ENCODE measurements around the gene THAP10.

The THAP10 gene

DNA sequence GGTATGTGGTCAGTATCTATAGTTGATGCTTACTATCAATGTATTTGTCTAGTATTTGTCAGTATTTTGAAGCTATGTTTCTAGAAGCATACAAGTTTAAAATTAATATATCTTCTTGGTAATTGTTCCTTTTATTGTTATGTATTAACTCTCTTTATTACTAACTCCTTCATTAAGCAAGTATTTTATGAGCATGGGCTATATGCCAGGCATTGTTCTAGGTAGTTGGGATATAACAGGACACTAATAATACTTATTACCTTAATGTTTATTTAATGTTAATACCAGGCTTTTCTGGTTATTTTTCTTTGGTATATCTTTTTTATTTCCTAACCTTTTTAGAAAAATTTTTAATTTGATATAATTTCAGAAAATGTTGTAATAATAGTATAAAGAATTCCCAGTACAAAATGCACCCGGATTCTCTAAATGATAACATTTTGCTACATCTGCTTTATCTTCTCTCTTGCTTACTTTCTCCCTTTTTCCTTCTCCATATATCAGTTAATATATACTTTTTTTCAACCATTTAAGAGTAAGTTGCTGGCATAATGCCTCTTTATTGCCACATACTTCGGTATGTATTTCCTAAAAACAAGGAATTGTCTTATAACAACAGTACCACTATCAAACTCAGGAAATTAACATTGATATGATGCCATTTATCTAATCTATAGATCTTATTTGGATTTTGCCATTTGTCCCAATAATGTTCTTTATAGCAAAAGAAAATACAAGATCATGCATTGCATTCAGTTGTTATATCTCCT is 31.3 kb upstream of the THAP10 start:
- Histone ChIP-seq H3K36me3 (ENCODE audit: control insufficient read depth, low read length) (no peaks in the 10 kb centered on the region), H3K27ac (ENCODE audit: low read depth, low read length) (no peak overlapping the region), H3K27me3 (ENCODE audit: control insufficient read depth, low read length) (peaks cover 2% of the 10 kb centered on the region), H3K9me2 (replicated peaks; ENCODE audit: control insufficient read depth, low read length) (no peaks in the 10 kb centered on the region), H3K9me3 (ENCODE audit: control insufficient read depth, insufficient read depth, low read length) (no peaks in the 10 kb centered on the region), H3K4me3 (ENCODE audit: low read length) (no peak overlapping the region), H3K4me1 (ENCODE audit: control insufficient read depth, low read length) (no peaks in the 10 kb centered on the region), H3K79me2 (ENCODE audit: control insufficient read depth, low read length) (no peaks in the 10 kb centered on the region), H4K20me1 (ENCODE audit: control insufficient read depth, insufficient read depth, low read depth, low read length) (no peaks in the 10 kb centered on the region), H3K4me2 (ENCODE audit: low read length) (no peak overlapping the region), H3F3A (ENCODE audit: control insufficient read depth, insufficient read depth) (no peaks in the 10 kb centered on the region)
- TF ChIP-seq, protein P1, sequence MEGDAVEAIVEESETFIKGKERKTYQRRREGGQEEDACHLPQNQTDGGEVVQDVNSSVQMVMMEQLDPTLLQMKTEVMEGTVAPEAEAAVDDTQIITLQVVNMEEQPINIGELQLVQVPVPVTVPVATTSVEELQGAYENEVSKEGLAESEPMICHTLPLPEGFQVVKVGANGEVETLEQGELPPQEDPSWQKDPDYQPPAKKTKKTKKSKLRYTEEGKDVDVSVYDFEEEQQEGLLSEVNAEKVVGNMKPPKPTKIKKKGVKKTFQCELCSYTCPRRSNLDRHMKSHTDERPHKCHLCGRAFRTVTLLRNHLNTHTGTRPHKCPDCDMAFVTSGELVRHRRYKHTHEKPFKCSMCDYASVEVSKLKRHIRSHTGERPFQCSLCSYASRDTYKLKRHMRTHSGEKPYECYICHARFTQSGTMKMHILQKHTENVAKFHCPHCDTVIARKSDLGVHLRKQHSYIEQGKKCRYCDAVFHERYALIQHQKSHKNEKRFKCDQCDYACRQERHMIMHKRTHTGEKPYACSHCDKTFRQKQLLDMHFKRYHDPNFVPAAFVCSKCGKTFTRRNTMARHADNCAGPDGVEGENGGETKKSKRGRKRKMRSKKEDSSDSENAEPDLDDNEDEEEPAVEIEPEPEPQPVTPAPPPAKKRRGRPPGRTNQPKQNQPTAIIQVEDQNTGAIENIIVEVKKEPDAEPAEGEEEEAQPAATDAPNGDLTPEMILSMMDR (IDR thresholded peaks at IDR 0.05; ENCODE audit: low read depth, low read length, poor library complexity, severe bottlenecking), result no peak
- no peak for TF ChIP-seq EZH2phosphoT487 (IDR thresholded peaks at IDR 0.05; ENCODE audit: borderline replicate concordance, low read length)

DNA sequence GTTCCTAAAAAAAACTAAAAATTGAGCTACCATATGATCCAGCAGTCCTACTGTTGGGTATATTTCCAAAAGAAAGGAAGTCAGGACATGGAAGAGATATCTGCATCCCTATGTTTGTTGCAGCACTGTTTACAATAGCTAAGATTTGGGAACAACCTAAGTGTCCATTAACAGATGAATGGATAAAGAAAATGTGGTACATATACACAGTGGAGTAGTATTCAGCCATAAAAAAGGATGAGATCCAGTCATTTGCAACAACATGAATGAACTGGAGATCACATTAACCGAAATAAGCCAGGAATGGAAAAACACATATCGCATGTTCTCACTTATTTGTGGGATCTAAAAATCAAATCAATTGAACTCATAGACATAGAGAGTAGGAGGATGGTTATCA is 29.9 kb upstream of the THAP10 start:
- no peak overlapping the region for H3K4me2 ChIP-seq (ENCODE audit: low read length)

DNA sequence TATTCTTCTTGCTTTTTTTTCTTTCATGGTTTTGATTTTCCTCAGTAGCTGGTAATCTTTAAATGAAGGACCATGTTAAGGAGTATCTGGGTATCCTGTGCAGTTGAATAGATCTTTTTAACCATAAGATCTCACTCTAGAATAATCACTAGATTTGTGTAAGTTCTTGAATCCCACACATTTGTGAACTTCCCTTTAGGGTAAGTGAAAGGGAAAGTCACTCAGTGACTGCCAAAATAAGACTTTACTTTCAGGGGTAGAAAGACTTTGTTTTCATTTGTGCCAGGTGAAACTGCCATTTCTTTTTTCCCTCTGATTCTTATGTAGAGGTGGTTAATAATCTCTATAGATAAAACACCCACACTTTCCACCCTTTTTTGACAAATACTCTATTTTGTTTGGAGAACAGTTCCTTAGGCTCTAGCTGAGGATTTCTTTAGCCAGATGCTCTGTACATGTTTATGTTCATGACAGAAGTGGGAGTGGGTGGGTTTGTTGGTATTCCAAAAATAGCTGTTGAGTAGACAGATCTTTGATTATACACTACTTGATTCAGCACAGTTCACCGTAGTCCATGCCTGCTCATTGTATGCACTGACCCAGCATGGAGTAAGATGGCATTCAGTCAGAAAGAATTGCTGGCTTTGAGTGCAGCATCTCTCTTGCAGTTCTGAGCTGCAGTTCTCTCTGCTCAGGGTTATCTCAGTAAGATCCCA is 28.9 kb upstream of the THAP10 start:
- Histone ChIP-seq H3K36me3 (ENCODE audit: control insufficient read depth, low read length) (no peaks in the 10 kb centered on the region), H3K27me3 (ENCODE audit: control insufficient read depth, low read length) (peaks cover 2% of the 10 kb centered on the region), H3K79me2 (ENCODE audit: control insufficient read depth, low read length) (no peaks in the 10 kb centered on the region), H4K20me1 (ENCODE audit: control insufficient read depth, insufficient read depth, low read depth, low read length) (no peaks in the 10 kb centered on the region), H3K9me2 (replicated peaks; ENCODE audit: control insufficient read depth, low read length) (no peaks in the 10 kb centered on the region), H3K4me1 (ENCODE audit: control insufficient read depth, low read length) (no peaks in the 10 kb centered on the region), H3K9me3 (ENCODE audit: control insufficient read depth, insufficient read depth, low read length) (peaks cover 3% of the 10 kb centered on the region; the same call in 1 of the 2 replicates), H3K27ac (ENCODE audit: low read depth, low read length) (no peak overlapping the region), H3K4me2 (ENCODE audit: low read length) (no peak overlapping the region), H3F3A (ENCODE audit: control insufficient read depth, insufficient read depth) (no peaks in the 10 kb centered on the region), H3K4me3 (ENCODE audit: low read length) (no peak overlapping the region)
- no peak for TF ChIP-seq EZH2phosphoT487 (IDR thresholded peaks at IDR 0.05; ENCODE audit: borderline replicate concordance, low read length)
- TF ChIP-seq, protein P1 (IDR thresholded peaks at IDR 0.05; ENCODE audit: low read depth, low read length, poor library complexity, severe bottlenecking), result no peak

More for the DNA sequence above, 29.9 kb upstream of the THAP10 start:
- Histone ChIP-seq H3K27me3 (ENCODE audit: control insufficient read depth, low read length) (peaks cover 2% of the 10 kb centered on the region), H3K36me3 (ENCODE audit: control insufficient read depth, low read length) (no peaks in the 10 kb centered on the region), H3K4me3 (ENCODE audit: low read length) (no peak overlapping the region), H3K4me1 (ENCODE audit: control insufficient read depth, low read length) (no peaks in the 10 kb centered on the region), H4K20me1 (ENCODE audit: control insufficient read depth, insufficient read depth, low read depth, low read length) (no peaks in the 10 kb centered on the region), H3K27ac (ENCODE audit: low read depth, low read length) (no peak overlapping the region), H3K9me3 (ENCODE audit: control insufficient read depth, insufficient read depth, low read length) (peaks cover 3% of the 10 kb centered on the region; the same call in 1 of the 2 replicates), H3K9me2 (replicated peaks; ENCODE audit: control insufficient read depth, low read length) (no peaks in the 10 kb centered on the region), H3K79me2 (ENCODE audit: control insufficient read depth, low read length) (no peaks in the 10 kb centered on the region), H3F3A (ENCODE audit: control insufficient read depth, insufficient read depth) (no peaks in the 10 kb centered on the region)
- TF ChIP-seq EZH2phosphoT487 (IDR thresholded peaks at IDR 0.05; ENCODE audit: borderline replicate concordance, low read length), result no peak
- TF ChIP-seq, protein P1 (IDR thresholded peaks at IDR 0.05; ENCODE audit: low read depth, low read length, poor library complexity, severe bottlenecking), result no peak

Measured in DOHH2 (cell line).